ENCODE results near the gene TMEM219. TPM values are rescaled to one million over a fixed set of nuclear protein-coding genes. Genes with fewer than 3 reads are reported as not detected.

TMEM219 gene
- total RNA-seq, 1 donor from 2014 or later, result 119 TPM

DNA sequence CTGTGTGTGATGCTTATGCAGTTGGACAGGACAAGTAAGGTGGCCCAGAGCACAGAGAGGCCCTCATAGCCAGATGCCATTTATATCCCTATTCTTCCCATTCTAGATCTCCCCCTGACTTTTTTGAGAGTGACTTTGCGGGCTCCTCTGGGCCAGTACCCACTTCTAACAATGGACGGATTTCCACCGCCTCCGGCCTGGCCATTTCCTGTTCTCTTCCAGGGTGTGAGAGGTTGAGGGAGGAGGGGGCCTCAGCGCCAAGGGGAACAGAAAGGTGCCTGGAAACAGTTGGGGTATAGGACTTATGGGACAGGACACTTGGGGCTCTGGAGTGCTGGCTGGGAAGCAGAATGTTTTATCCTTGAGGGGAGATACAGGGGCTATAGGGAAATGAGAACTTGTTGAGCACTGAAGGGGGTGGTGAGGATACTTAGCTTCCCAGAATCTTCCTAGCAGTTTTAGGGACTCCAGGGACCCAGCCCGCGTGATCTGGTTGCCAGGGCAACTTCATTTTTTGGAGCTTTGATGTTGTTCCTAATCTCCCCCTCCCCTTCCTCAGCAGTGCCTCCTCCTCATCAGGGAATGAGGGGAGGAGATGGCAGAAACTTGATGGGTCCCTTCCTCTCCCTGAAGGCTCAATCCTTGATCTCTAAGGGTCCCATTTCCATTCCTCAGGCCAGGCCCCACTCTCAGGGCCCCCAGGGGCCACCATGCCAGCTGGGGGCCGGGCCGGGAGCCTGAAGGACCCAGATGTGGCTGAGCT lies 15.4 kb downstream of the TMEM219 start:
- Mint-ChIP-seq H3K4me3 (ENCODE audit: unreplicated experiment) (no peak overlapping the region), H3K36me3 (ENCODE audit: unreplicated experiment) (peaks cover 32% of the 10 kb centered on the region), H3K27me3 (ENCODE audit: unreplicated experiment) (no peaks in the 10 kb centered on the region), H3K9me3 (ENCODE audit: unreplicated experiment) (no peaks in the 10 kb centered on the region), H3K4me1 (ENCODE audit: unreplicated experiment) (peaks cover 30% of the 10 kb centered on the region), H3K27ac (ENCODE audit: unreplicated experiment) (no peak overlapping the region)
- TF ChIP-seq, protein P1, sequence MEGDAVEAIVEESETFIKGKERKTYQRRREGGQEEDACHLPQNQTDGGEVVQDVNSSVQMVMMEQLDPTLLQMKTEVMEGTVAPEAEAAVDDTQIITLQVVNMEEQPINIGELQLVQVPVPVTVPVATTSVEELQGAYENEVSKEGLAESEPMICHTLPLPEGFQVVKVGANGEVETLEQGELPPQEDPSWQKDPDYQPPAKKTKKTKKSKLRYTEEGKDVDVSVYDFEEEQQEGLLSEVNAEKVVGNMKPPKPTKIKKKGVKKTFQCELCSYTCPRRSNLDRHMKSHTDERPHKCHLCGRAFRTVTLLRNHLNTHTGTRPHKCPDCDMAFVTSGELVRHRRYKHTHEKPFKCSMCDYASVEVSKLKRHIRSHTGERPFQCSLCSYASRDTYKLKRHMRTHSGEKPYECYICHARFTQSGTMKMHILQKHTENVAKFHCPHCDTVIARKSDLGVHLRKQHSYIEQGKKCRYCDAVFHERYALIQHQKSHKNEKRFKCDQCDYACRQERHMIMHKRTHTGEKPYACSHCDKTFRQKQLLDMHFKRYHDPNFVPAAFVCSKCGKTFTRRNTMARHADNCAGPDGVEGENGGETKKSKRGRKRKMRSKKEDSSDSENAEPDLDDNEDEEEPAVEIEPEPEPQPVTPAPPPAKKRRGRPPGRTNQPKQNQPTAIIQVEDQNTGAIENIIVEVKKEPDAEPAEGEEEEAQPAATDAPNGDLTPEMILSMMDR (IDR thresholded peaks at IDR 0.05), result no peak
- no peak for DNase-seq (ENCODE audit: extremely low spot score, unreplicated experiment)

GRCh38 chr16:29978081-29978480 lies 16.2 kb downstream of the TMEM219 start:
- Mint-ChIP-seq H3K36me3 (ENCODE audit: unreplicated experiment) (peaks cover 34% of the 10 kb centered on the region), H3K27ac (ENCODE audit: unreplicated experiment) (no peak overlapping the region), H3K27me3 (ENCODE audit: unreplicated experiment) (no peaks in the 10 kb centered on the region), H3K4me1 (ENCODE audit: unreplicated experiment) (peaks cover 30% of the 10 kb centered on the region), H3K4me3 (ENCODE audit: unreplicated experiment) (no peak overlapping the region), H3K9me3 (ENCODE audit: unreplicated experiment) (no peaks in the 10 kb centered on the region)
- no peak for DNase-seq (ENCODE audit: extremely low spot score, unreplicated experiment)
- TF ChIP-seq, protein P1 (IDR thresholded peaks at IDR 0.05), result no peak

- DNase-seq (ENCODE audit: extremely low spot score, unreplicated experiment), result no peak
- H3K9me3 Mint-ChIP-seq (ENCODE audit: unreplicated experiment), result no peaks in the 10 kb centered on the region
- no peaks in the 10 kb centered on the region for H3K27me3 Mint-ChIP-seq (ENCODE audit: unreplicated experiment)
- peaks cover 26% of the 10 kb centered on the region for H3K4me1 Mint-ChIP-seq (ENCODE audit: unreplicated experiment)
- H3K36me3 Mint-ChIP-seq (ENCODE audit: unreplicated experiment), result peaks cover 36% of the 10 kb centered on the region
- no peak overlapping the region for H3K4me3 Mint-ChIP-seq (ENCODE audit: unreplicated experiment)
- no peak overlapping the region for H3K27ac Mint-ChIP-seq (ENCODE audit: unreplicated experiment)
- TF ChIP-seq, protein P1 (IDR thresholded peaks at IDR 0.05), result no peak
These were observed 16.8 kb downstream of the TMEM219 start for GRCh38 chr16:29978564-29979270.

GRCh38 chr16:29982560-29983419 lies 20.9 kb downstream of the TMEM219 start:
- no peaks in the 10 kb centered on the region for H3K9me3 Mint-ChIP-seq (ENCODE audit: unreplicated experiment)
- TF ChIP-seq, protein P1 (IDR thresholded peaks at IDR 0.05), result no peak
- peaks cover 54% of the 10 kb centered on the region for H3K36me3 Mint-ChIP-seq (ENCODE audit: unreplicated experiment)
- H3K27ac Mint-ChIP-seq (ENCODE audit: unreplicated experiment), result peak overlapping the region; percentile 11
- no peak for DNase-seq (ENCODE audit: extremely low spot score, unreplicated experiment)
- no peaks in the 10 kb centered on the region for H3K27me3 Mint-ChIP-seq (ENCODE audit: unreplicated experiment)
- no peaks in the 10 kb centered on the region for H3K4me1 Mint-ChIP-seq (ENCODE audit: unreplicated experiment)
- H3K4me3 Mint-ChIP-seq (ENCODE audit: unreplicated experiment), result no peak overlapping the region

Measured in osteocyte (in vitro differentiated cells).